OCI-LY3 (cell line): ENCODE data around the gene CADPS.

Experiments used
- H2AFZ ChIP-seq: fragments of 200-600, 300-600 bp; shearing (Covaris generic); 2 replicates; pipeline ENCODE4 v1.6.0; 2014; ENCODE audit warnings: antibody characterized with exemption, low read depth, low read length
- H3K27ac ChIP-seq: fragments of 200-600, 300-600 bp; sonication (generic); 2 replicates; pipeline ENCODE4 v1.5.1; 2014; ENCODE audit warnings: mild to moderate bottlenecking, low read length, moderate library complexity, mixed read lengths
- H3K27me3 ChIP-seq: fragments of 200-600, 300-600 bp; sonication (generic); 2 replicates; pipeline ENCODE4 v1.6.1; 2014; ENCODE audit warnings: low read depth, low read length, mixed read lengths
- H3K36me3 ChIP-seq: fragments of 200-600, 300-600 bp; sonication (generic); replicated peaks from 2 replicates; pipeline ENCODE3; 2014; ENCODE audit warnings: low read depth, low read length, mixed read lengths
- H3K4me1 ChIP-seq: fragments of 300-600, 200-600 bp; sonication (generic); 2 replicates; pipeline ENCODE4 v1.6.1; 2014; ENCODE audit warnings: low read length, mixed read lengths
- H3K4me2 ChIP-seq: fragments of 200-600, 300-600 bp; sonication (generic); 2 replicates; pipeline ENCODE4 v1.6.1; 2014; ENCODE audit warnings: low read length, mixed read lengths
- H3K4me3 ChIP-seq: fragments of 300-600, 200-600 bp; sonication (generic); 2 replicates; pipeline ENCODE4 v1.5.1; 2014; ENCODE audit warnings: antibody characterized with exemption, mild to moderate bottlenecking, low read length, moderate library complexity
- H3K79me2 ChIP-seq: fragments of 300-600, 200-600 bp; shearing (Covaris generic); 2 replicates; pipeline ENCODE4 v1.6.1; 2014; ENCODE audit warnings: mild to moderate bottlenecking, low read length, mixed read lengths
- H3K9ac ChIP-seq: fragments of 300-600, 200-600 bp; shearing (Covaris generic); 2 replicates; pipeline ENCODE4 v1.6.0; 2014; ENCODE audit warnings: mild to moderate bottlenecking, low read length, moderate library complexity
- H3K9me3 ChIP-seq: fragments of 200-600, 300-600 bp; shearing (Covaris generic); 2 replicates; pipeline ENCODE4 v1.6.1; 2014; ENCODE audit warnings: low read length, mixed read lengths; ENCODE audit not compliant: insufficient read depth
- H4K20me1 ChIP-seq: fragments of 200-600, 300-600 bp; sonication (generic); 2 replicates; pipeline ENCODE4 v1.6.1; 2016; ENCODE audit warnings: low read length, mixed read lengths; ENCODE audit not compliant: insufficient read depth
- EZH2phosphoT487 ChIP-seq: fragments of 200-600 bp; shearing (Covaris generic); IDR thresholded peaks from 2 replicates; pipeline ENCODE4 v1.6.1; 2018; ENCODE audit warnings: antibody characterized with exemption, mixed run types, low read depth
- TF ChIP-seq, protein P1 (sequence below): fragments of 200-600, 300-600 bp; sonication (generic); IDR thresholded peaks from 2 replicates; pipeline ENCODE4 v1.5.1; 2014; ENCODE audit warnings: antibody characterized with exemption, low read length, low read depth

CADPS gene

DNA sequence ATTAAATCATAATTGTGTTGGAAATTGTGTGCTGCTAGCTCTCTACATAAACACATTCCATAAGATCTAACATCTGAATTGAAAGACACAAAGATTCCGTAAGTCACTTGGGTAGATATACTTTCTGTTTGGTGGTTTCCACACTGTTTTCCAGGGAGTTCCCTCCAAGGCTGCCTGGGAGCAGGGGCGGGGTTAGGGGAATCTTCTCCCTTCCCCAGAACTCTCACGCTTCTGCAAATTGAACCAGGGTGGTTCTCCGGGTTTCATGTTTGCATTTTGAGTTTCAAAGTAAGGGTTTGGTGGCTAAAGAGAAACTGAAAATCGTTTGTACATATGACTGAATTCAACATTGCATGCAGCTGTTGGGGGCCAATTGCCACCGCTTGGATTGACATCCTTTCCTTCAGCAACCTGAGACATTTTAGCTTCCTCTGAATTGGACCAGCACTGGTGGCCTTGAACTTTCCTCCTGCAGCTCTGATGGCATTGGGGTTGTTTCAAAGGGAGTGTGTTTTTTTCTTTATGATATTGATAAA, 309.1 kb downstream of the CADPS start:
- peaks cover 15% of the 10 kb centered on the region for H3K4me1 ChIP-seq
- H3K9me3 ChIP-seq: no peaks in the 10 kb centered on the region
- no peak overlapping the region for H2AFZ ChIP-seq
- H3K36me3 ChIP-seq: no peaks in the 10 kb centered on the region
- no peaks in the 10 kb centered on the region for H4K20me1 ChIP-seq
- H3K27me3 ChIP-seq: peaks cover 14% of the 10 kb centered on the region; the same call in 1 of the 2 replicates
- H3K4me3 ChIP-seq: peak overlapping the region; percentile 55
- TF ChIP-seq, protein P1, sequence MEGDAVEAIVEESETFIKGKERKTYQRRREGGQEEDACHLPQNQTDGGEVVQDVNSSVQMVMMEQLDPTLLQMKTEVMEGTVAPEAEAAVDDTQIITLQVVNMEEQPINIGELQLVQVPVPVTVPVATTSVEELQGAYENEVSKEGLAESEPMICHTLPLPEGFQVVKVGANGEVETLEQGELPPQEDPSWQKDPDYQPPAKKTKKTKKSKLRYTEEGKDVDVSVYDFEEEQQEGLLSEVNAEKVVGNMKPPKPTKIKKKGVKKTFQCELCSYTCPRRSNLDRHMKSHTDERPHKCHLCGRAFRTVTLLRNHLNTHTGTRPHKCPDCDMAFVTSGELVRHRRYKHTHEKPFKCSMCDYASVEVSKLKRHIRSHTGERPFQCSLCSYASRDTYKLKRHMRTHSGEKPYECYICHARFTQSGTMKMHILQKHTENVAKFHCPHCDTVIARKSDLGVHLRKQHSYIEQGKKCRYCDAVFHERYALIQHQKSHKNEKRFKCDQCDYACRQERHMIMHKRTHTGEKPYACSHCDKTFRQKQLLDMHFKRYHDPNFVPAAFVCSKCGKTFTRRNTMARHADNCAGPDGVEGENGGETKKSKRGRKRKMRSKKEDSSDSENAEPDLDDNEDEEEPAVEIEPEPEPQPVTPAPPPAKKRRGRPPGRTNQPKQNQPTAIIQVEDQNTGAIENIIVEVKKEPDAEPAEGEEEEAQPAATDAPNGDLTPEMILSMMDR: no peak
- TF ChIP-seq EZH2phosphoT487: no peak
- no peak overlapping the region for H3K27ac ChIP-seq
- no peak overlapping the region for H3K9ac ChIP-seq
- peak overlapping the region; percentile 62 for H3K4me2 ChIP-seq
- no peaks in the 10 kb centered on the region for H3K79me2 ChIP-seq

DNA sequence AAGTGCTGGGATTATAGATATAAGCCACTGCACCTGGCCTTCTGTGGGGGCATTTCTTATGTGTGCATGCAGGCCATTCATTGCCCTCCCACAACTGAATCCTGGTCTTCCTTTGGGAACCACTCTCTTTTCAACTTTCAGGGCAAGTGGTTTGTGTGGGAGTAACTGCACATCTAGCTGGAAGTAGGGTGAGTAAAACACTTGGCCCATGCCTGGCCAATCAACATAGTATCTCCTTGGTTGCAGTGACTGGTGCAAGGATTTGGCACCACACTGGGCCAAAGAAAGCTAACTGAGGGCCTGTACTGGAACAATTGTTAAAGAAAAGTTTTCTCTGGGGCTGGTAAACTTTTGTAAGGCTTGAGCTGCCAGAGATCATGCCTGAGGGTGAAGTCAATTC, 312.6 kb downstream of the CADPS start:
- no peak overlapping the region for H3K4me3 ChIP-seq
- no peaks in the 10 kb centered on the region for H3K9me3 ChIP-seq
- H4K20me1 ChIP-seq: no peaks in the 10 kb centered on the region
- H3K4me1 ChIP-seq: peaks cover 15% of the 10 kb centered on the region
- no peak overlapping the region for H3K4me2 ChIP-seq
- no peaks in the 10 kb centered on the region for H3K79me2 ChIP-seq
- H3K9ac ChIP-seq: no peak overlapping the region
- no peak for TF ChIP-seq EZH2phosphoT487
- TF ChIP-seq, protein P1: no peak
- H3K36me3 ChIP-seq: no peaks in the 10 kb centered on the region
- H3K27me3 ChIP-seq: peaks cover 9% of the 10 kb centered on the region; the same call in 1 of the 2 replicates
- H2AFZ ChIP-seq: no peak overlapping the region
- no peak overlapping the region for H3K27ac ChIP-seq

DNA sequence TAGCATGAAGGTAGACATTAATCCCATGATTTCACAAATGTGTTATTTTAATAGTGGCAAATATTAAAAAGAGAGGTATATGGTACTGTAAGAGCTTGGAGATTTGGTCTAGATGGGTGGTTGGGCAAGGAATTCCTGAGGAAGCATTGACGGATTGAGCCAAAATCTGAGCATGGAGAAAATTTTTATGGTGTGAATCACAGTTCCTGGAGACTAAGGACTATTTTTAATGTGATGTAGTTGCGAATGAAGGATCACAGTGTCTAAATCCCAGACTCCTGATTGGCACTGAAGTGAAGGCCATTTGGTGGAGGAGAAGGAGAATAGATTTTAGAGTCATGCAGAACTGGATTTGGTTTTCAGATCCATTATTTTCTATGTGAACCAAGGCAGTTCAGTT, 313.2 kb downstream of the CADPS start:
- H3K4me3 ChIP-seq: no peak overlapping the region

DNA sequence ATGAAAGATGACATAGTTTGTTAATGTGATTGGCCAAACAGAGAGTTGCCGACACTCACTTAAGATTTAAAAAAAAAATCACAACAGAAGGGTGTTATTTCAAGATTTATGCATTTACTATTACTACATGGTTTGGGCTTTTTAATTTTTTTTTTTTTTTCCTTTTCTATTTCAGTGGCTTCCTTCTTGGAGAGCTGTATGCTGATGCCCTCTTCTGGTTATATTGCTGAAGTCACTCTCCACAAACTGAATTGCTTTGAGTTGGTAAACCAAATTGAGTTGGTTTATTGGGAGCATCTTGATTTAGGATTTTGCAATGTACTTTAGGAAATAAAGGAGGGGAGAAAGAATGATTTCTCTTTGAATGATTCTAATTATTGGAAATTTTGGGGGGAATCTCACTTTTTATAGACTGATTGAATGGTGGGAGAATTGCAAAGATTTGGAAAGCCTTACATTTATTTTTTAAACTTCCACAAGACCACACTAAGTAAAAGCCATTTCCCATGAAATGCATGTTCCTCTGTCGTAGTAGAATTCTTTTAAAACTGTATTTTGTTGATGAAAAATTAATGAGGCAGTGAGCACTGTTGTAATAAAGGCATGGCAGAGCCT, 315.3 kb downstream of the CADPS start:
- Histone ChIP-seq H3K9ac (no peak overlapping the region), H3K36me3 (no peaks in the 10 kb centered on the region), H3K9me3 (no peaks in the 10 kb centered on the region), H3K27ac (no peak overlapping the region), H3K4me3 (no peak overlapping the region), H2AFZ (no peak overlapping the region), H3K4me2 (no peak overlapping the region), H3K79me2 (no peaks in the 10 kb centered on the region), H3K27me3 (peaks cover 13% of the 10 kb centered on the region; the same call in 1 of the 2 replicates), H3K4me1 (no peaks in the 10 kb centered on the region), H4K20me1 (no peaks in the 10 kb centered on the region)
- TF ChIP-seq EZH2phosphoT487: no peak
- TF ChIP-seq, protein P1: peak; percentile 63

More for the DNA sequence above, 313.2 kb downstream of the CADPS start:
- Histone ChIP-seq H3K9me3 (no peaks in the 10 kb centered on the region), H3K9ac (no peak overlapping the region), H3K27ac (no peak overlapping the region), H4K20me1 (no peaks in the 10 kb centered on the region), H2AFZ (no peak overlapping the region), H3K79me2 (no peaks in the 10 kb centered on the region), H3K4me1 (peaks cover 15% of the 10 kb centered on the region), H3K4me2 (no peak overlapping the region), H3K36me3 (no peaks in the 10 kb centered on the region), H3K27me3 (peaks cover 9% of the 10 kb centered on the region; the same call in 1 of the 2 replicates)
- TF ChIP-seq EZH2phosphoT487: no peak
- TF ChIP-seq, protein P1: no peak
